GM19023 (cell line): Measurements from ENCODE around the gene C8G.

Experiments
- ATAC-seq: cut with Tn5 transposase; IDR thresholded peaks from one replicate; pipeline ENCODE4 v1.9.1; 2021; ENCODE audit warnings: mild to moderate bottlenecking, moderate library complexity; ENCODE audit not compliant: unreplicated experiment

C8G gene

GRCh38 chr9:136920069-136920468, 25.0 kb upstream of the C8G start:
- ATAC-seq, result no peak

DNA sequence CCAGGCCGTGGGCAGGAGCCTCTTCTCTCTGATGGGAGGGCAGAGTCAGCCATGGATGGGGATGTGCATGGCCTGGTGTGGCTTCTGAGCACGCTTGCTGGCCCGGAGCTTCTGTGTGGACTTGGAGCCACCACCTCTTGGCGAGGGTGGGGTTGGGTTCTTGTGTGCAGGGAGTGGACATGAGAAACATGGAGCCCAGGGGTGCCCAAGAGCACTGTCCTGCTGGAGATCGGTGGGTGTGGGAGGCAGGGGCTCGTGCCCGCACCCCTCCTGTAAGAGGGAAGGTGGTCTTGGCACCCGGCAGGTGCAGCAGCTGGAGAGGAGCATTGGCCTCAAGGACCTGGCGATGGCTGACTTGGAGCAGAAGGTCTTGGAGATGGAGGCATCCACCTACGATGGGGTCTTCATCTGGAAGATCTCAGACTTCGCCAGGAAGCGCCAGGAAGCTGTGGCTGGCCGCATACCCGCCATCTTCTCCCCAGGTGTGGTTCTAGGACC, 24.3 kb upstream of the C8G start:
- no peak for ATAC-seq

DNA sequence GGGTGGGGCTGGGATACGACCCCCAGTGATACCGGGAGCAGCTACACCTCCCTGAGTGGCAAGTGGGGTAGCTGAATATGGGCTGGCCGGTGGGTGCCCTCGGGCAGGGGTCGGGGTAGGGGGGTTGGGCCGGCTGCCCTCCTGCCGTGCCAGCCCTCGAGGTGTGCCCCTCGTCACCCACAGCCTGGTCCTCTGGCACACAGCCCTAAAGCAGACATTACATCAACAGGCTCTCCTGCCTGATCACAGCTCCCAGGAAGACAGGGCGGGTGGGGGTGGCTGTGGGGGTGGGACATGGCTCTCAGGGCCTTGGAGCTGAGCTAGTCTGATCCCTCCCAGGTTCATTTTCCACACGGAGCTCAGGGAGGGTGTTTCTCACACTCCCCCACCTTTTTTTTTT, 23.7 kb upstream of the C8G start:
- no peak for ATAC-seq

DNA sequence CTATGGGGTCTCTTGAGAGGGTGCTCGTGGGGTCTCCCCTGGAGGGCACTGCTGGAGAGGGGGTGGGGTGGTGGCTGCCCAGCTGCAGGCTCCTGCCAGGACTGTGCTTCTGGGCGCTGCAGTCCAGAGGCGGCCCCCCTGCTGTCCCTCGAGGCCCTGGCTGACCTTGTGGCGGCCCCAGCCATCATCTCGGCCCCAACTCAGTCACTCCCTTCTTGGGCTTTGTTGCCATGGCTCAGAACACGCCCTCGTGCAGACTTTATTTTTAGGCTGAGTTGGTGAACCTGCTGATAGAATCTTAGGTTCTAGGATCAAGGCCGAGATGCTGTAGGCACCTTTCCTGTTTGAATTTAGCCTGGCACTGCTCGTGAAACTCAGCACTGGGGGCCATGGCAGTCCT, 23.3 kb upstream of the C8G start:
- ATAC-seq, result no peak

DNA sequence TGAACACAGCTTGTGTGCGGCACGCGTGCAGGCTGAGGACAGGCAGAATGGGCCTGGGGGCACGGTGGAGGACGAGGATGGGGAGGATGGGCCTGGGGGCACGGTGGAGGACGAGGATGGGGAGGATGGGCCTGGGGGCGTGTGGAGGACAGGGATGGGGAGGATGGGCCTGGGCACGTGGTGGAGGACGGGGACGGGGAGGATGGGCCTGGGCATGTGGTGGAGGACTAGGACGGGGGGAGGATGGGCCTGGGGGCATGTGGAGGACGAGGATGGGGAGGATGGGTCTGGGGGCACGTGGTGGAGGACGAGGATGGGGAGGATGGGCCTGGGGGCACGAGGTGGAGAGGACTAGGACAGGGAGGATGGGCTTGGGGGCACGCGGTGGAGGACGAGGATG, 22.5 kb upstream of the C8G start:
- ATAC-seq, result no peak

DNA sequence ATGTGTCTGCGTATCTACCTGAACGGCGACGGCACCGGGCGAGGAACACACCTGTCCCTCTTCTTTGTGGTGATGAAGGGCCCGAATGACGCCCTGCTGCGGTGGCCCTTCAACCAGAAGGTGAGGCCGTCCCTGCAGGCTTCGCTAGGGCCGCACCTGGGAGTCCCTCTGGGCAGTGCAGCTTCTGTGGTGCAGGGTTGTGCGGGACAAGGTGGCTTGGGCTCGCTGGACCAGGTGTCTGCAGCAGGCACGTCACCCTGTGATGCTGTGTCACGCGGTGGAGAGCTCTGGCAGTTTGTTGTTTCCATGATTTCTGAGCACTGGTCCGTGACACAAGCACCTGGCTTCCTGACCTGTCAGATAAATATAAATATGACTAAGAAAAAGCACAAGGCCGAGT, 21.2 kb upstream of the C8G start:
- ATAC-seq, result no peak

DNA sequence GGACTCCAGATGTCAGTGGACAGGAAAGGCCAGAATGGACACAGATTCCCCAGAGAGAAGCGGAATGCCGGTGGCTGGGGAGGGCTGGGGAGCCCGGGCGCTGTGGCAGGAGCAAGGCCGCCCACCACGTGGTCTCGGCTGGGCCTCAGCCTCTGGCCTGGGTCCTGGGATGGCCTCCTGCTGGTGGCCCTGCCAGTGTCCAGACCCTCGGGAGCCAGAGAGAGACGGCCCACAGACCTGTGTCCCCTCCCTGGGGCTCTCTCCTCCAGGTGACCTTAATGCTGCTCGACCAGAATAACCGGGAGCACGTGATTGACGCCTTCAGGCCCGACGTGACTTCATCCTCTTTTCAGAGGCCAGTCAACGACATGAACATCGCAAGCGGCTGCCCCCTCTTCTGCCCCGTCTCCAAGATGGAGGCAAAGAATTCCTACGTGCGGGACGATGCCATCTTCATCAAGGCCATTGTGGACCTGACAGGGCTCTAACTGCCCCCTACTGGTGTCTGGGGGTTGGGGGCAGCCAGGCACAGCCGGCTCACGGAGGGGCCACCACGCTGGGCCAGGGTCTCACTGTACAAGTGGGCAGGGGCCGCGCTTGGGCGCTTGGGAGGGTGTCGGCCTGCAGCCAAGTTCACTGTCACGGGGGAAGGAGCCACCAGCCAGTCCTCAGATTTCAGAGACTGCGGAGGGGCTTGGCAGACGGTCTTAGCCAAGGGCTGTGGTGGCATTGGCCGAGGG, 19.5 kb upstream of the C8G start:
- no peak for ATAC-seq

DNA sequence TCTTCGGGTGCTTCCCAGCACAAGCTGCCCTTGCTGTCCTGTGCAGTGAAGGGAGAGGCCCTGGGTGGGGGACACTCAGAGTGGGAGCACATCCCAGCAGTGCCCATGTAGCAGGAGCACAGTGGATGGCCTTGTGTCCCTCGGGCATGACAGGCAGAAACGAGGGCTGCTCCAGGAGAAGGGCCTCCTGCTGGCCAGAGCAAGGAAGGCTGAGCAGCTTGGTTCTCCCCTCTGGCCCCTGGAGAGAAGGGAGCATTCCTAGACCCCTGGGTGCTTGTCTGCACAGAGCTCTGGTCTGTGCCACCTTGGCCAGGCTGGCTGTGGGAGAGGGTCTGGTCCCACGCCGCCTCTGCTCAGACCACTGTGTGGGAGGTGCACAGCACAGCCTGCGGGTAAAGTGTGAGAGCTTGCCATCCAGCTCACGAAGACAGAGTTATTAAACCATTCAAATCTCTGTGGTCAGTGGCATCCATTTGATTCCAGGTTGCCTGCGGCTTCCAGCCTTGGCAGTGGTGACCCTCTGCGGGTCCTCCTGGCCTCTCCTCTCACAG, 18.8 kb upstream of the C8G start:
- no peak for ATAC-seq

DNA sequence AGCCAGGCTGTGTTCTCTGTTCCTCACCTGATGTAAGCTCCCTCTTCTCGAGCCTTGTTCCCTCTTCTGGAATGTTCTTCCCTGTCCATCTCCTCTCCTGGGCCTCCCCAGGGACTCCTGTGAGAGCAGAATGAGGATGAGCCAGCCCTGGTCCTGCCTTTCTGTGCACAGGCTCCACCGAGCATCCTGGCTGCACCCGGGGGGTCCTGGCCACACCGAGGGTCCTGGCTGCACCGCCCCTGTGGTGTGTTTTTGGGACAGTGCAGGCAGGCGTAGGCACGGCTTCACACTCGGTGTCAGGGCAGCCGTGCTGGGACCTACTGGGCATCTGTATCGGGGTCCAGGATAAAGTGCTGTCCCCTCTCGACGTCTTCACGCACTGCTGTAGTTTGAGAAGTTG, 18.3 kb upstream of the C8G start:
- ATAC-seq, result no peak

DNA sequence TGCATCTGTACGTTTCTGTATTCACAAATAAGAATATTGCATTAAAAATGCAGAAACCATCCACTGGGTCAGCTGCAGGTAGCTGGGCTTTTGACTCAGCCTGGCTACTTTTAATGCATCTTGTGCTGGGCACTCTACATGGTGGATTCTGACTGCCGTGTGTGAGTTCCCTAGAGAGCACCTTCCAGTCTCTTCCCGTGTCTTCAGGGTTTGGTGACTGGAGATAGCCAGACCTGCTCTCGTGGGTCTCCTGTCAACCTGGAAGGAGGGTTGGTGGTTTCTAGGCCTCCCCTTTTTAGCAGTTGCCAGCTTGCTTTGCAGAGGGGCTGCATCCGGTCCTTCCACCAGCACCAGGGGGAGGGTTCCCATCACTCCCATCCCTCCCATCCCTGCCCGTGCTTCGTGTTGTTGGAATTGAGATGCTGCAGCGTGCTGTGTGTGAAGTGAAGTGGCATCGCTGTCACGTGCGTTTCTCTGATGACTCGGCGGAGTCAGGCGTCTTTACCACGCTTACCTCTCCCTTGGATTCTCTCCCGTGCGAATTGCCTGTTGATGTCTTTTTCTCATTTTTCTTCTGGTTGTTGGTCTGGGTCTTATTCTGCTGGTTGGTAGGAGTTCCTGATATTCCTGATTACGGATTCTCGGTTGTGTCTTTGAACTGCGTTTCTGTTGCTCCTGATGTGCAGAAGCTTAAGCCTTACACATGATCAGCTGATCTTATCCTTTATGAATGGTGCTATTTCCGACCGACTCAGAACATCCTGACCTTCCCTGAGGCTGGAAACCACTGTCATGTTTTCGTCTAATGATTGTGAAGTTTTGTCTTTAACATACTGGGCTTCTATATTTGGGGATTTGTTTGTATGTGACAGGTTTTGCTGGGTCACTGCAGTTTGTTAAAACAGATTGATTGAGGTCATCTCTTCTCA, 17.4 kb upstream of the C8G start:
- ATAC-seq, result no peak

DNA sequence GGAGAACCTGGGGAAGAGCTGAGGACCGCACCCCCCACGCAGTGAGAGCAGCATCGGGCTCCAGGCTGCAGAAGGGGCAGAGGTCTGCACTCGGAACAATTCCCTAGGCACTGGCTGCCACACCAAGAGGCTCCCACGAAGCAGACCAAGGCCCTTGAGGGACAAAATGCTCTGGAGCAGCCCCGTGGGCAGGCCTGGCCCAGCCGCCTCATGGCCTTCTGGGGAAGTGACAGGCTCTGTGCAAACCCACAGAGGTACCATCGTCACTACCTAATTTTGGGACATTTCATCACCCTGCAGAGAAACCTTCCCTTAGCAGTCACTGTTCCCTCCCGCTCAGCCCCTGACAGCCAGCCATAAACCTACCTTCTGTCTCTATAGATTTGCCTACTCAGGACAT, 16.5 kb upstream of the C8G start:
- ATAC-seq, result no peak

GRCh38 chr9:136930014-136930413, 15.0 kb upstream of the C8G start:
- ATAC-seq, result no peak

- ATAC-seq, result no peak
Measured at GRCh38 chr9:136931611-136932130, 13.4 kb upstream of the C8G start.

DNA sequence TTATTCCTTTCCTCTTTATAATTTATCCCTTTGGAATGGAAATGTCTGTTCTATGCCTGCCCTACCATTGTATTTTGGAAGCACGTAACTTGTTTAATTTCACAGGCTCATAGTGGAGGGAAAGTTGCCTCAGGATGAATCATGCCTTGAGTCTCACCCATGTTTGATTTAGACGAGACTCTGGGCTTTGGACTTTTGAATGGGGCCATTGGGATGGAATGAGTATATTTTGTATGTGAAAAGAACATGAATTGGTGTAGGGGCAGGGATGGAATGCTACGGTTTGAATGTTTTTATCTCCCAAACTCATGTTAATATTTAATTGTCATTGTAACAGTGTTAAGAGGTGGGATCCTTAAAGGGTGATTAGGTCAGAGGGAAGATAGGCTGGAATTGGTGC, 10.8 kb upstream of the C8G start:
- ATAC-seq, result no peak

- ATAC-seq, result no peak
Measured at GRCh38 chr9:136935651-136936050, 9.4 kb upstream of the C8G start.

DNA sequence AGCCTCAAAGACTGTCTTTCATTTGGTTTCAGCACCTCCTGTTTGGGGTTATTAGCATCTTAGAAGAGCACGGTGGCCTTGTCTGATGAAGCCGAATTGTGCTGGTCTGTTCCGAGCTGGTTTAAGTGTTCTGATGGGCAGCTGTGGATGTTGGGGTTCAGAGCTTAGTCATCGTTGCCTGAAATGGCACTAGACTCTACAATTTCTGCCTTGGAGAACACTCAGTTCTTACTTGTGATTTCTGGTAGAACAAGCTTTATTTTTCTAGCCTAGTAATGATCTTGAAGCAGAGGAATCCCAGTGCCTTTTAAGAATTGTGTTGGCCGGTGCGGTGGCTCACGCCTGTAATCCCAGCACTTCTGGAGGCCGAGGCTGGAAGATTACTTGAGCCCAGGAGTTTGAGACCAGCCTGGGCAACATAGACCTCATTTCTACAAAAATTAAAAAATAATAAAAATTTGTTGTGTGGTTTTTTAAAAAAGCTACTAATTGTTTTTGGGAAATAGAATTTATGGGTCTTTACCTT, 8.3 kb upstream of the C8G start:
- ATAC-seq, result no peak

- ATAC-seq, result no peak
Measured at GRCh38 chr9:136937186-136938001, 7.6 kb upstream of the C8G start.

DNA sequence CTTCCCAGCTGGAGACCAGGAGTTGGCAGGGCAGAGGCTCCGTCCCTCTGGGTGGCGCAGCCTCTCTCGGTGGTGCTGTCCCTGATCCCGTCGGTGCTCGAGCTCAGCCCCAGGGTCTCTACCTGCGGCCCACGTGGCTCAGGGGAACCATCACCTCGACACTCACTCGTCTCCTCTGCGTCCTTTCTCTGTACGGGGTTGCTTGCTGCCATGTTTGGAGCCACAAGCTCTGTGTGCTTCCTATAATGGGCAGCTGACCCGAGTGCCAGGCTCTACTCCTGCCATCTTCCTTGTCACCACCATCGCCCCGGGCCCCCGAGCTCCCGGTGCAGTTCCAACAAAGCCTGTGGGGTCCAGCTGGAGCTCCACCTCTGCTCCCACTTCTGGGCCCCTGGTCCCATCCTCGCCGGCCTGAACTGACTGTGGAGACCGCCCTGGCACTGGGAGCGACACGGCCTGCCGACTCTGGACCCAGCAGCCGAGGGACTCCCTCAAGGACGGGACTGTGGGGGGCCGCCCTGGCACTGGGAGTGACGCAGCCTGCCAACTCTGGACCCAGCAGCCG, 5.5 kb upstream of the C8G start:
- ATAC-seq, result no peak

- no peak for ATAC-seq
Measured at GRCh38 chr9:136939996-136940525, 5.0 kb upstream of the C8G start.
